CD4-positive, alpha-beta T cell treated with Interleukin-6 at 100 ng/mL for 8 hours (primary cell): ENCODE data around the gene SAMD5.

Source experiments
- DNase-seq: peaks from one replicate; pipeline ENCODE4 v3.0.0-alpha.2; 2020; ENCODE audit warnings: mixed read lengths, low spot score

Gene SAMD5

GRCh38 chr6:147566244-147566898, 57.9 kb downstream of the SAMD5 start:
- DNase-seq, result no peak

GRCh38 chr6:147567141-147567805, 58.8 kb downstream of the SAMD5 start:
- no peak for DNase-seq

GRCh38 chr6:147569788-147570187, 61.3 kb downstream of the SAMD5 start:
- no peak for DNase-seq

GRCh38 chr6:147570681-147571080, 62.2 kb downstream of the SAMD5 start:
- no peak for DNase-seq

- DNase-seq, result no peak
Observed at GRCh38 chr6:147577488-147577887, 69.0 kb downstream of the SAMD5 start.

- no peak for DNase-seq
Observed at GRCh38 chr6:147578159-147578558, 69.7 kb downstream of the SAMD5 start.

- DNase-seq, result no peak
Observed at GRCh38 chr6:147578883-147579282, 70.4 kb downstream of the SAMD5 start.

- no peak for DNase-seq
Observed at GRCh38 chr6:147579667-147580066, 71.2 kb downstream of the SAMD5 start.

- no peak for DNase-seq
Observed at GRCh38 chr6:147582991-147583390, 74.5 kb downstream of the SAMD5 start.

GRCh38 chr6:147585256-147585655, 76.8 kb downstream of the SAMD5 start:
- no peak for DNase-seq

GRCh38 chr6:147586044-147586443, 77.6 kb downstream of the SAMD5 start:
- DNase-seq, result no peak

GRCh38 chr6:147587907-147588306, 79.4 kb downstream of the SAMD5 start:
- no peak for DNase-seq

- no peak for DNase-seq
Observed at GRCh38 chr6:147588469-147588868, 80.0 kb downstream of the SAMD5 start.

- no peak for DNase-seq
Observed at GRCh38 chr6:147589739-147590250, 81.3 kb downstream of the SAMD5 start.

- DNase-seq, result no peak
Observed at GRCh38 chr6:147595961-147596360, 87.5 kb downstream of the SAMD5 start.

- DNase-seq, result no peak
Observed at GRCh38 chr6:147603392-147604081, 95.0 kb downstream of the SAMD5 start.

GRCh38 chr6:147604373-147604772, 95.9 kb downstream of the SAMD5 start:
- DNase-seq, result no peak

- DNase-seq, result no peak
Observed at GRCh38 chr6:147611992-147612391, 103.5 kb downstream of the SAMD5 start.

- DNase-seq, result no peak
Observed at GRCh38 chr6:147614501-147614900, 106.0 kb downstream of the SAMD5 start.

- no peak for DNase-seq
Observed at GRCh38 chr6:147615659-147616456, 107.4 kb downstream of the SAMD5 start.

GRCh38 chr6:147617366-147617765, 108.9 kb downstream of the SAMD5 start:
- DNase-seq, result no peak

GRCh38 chr6:147618457-147618856, 110.0 kb downstream of the SAMD5 start:
- DNase-seq, result no peak
